SU-DHL-6 (cell line): ENCODE measurements around the gene FAM53B.

Experiments used
- EZH2phosphoT487 ChIP-seq: fragments of 200-600 bp; sonication (generic), shearing (Covaris generic); conservative IDR thresholded peaks from 2 replicates; pipeline ENCODE4 v1.6.1; 2018; ENCODE audit warnings: mild to moderate bottlenecking, antibody characterized with exemption, low read length, moderate library complexity, mixed read lengths
- TF ChIP-seq, protein P1 (sequence below): fragments of 200-600 bp; sonication (generic); IDR thresholded peaks from one replicate; pipeline ENCODE4 v1.5.1; 2017; ENCODE audit warnings: antibody characterized with exemption, mild to moderate bottlenecking, low read length, moderate library complexity; ENCODE audit not compliant: insufficient read depth, poor library complexity, severe bottlenecking

- TF ChIP-seq, protein P1, sequence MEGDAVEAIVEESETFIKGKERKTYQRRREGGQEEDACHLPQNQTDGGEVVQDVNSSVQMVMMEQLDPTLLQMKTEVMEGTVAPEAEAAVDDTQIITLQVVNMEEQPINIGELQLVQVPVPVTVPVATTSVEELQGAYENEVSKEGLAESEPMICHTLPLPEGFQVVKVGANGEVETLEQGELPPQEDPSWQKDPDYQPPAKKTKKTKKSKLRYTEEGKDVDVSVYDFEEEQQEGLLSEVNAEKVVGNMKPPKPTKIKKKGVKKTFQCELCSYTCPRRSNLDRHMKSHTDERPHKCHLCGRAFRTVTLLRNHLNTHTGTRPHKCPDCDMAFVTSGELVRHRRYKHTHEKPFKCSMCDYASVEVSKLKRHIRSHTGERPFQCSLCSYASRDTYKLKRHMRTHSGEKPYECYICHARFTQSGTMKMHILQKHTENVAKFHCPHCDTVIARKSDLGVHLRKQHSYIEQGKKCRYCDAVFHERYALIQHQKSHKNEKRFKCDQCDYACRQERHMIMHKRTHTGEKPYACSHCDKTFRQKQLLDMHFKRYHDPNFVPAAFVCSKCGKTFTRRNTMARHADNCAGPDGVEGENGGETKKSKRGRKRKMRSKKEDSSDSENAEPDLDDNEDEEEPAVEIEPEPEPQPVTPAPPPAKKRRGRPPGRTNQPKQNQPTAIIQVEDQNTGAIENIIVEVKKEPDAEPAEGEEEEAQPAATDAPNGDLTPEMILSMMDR, result no peak
- no peak for TF ChIP-seq EZH2phosphoT487
Observed at GRCh38 chr10:124612611-124613498, 131.3 kb downstream of the FAM53B start.
